Measurements from ENCODE around the gene RALGPS1.

RALGPS1 gene

GRCh38 chr9:126939821-126940221 lies 25.2 kb downstream of the RALGPS1 start:
- TF ChIP-seq CTCF (IDR thresholded peaks at IDR 0.05) = no peak

DNA sequence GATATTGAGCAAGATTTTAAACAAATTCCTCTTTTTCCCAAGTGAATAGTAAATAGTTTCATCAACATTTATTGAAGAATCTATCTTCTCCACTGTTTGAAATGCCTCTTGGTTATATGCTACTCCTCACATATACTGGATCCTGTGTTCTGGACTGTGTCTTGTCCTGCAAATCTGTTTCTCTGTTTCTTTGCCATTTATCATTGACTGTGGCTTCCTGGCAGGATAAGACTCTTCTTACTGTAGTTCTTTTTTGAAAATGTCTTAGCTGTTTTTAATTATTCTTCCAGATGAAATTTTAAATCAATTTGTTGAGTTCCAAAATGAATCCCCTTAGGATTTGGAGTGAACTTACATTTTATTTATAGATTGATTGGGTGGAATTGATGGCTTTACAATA lies 27.8 kb downstream of the RALGPS1 start:
- no peak for TF ChIP-seq CTCF (IDR thresholded peaks at IDR 0.05)

DNA sequence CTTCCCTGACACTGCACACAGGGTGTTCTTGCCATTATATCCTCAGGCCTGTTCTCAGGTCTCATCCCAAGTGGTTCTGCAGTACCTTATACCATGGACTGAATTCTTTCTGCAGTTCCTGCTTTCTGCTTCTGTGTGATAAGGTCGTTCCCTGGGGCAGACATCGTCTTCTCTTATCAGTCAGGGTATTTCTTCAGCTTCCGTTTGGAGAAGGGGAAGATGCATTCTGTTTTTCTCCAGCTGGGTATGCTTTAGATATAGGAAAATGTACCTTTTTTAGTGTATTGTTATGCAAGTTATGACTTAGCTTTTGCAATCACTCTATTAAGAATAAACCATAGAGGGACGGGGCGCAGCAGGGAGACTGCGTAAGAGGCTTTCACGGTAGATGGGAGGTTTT lies 31.1 kb downstream of the RALGPS1 start:
- no peak for TF ChIP-seq CTCF (IDR thresholded peaks at IDR 0.05)

DNA sequence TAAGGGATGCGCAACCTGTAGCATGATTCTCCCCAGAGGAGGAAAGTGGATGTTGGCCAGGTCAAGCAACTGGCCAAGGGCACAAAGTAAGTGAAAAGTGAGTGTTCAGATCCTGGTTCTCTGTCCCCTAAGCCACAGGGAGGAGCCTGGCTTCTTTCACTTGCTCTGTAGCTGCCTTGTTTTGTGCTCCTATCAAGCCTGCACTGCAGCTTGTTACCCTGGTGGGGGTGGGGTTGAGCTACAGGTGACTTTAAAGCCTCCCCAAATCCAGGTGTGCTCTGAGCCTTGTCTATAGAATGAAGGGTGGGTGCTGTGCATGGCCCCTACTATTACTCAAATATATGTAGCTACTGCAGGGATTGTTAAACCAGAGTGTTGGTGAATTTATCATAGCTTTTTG lies 32.9 kb downstream of the RALGPS1 start:
- no peak for TF ChIP-seq CTCF (IDR thresholded peaks at IDR 0.05)

GRCh38 chr9:126952205-126952977 lies 37.8 kb downstream of the RALGPS1 start:
- no peak for TF ChIP-seq CTCF (IDR thresholded peaks at IDR 0.05)

GRCh38 chr9:126953041-126953809 lies 38.6 kb downstream of the RALGPS1 start:
- TF ChIP-seq CTCF (IDR thresholded peaks at IDR 0.05) = no peak

- TF ChIP-seq CTCF (IDR thresholded peaks at IDR 0.05) = no peak
Observed at GRCh38 chr9:126955811-126956210, 41.2 kb downstream of the RALGPS1 start.
